ENCODE results near the gene CTNNA2.
A peak's percentile ranks its signal among the peaks of the same experiment; 100 is the strongest.

The CTNNA2 gene

DNA sequence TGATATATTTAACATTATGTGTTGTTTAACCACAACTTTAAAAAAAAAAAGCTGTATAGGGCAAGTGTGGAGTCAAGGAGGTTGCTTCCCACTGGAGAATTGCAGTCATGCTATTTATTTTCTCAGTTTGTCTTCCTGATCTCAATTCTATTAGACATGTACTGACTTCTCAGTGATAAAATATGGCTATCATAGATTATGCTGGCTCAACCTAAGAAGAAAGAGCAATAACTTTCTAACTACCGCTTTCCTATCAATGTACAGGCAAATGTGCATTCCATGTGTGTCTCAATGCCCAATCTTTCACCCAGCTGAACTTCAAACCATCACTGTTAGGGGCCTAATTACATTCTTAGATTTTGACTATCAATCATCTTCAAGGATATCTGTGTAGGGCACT lies 201.4 kb downstream of the CTNNA2 start:
- no peak for DNase-seq

DNA sequence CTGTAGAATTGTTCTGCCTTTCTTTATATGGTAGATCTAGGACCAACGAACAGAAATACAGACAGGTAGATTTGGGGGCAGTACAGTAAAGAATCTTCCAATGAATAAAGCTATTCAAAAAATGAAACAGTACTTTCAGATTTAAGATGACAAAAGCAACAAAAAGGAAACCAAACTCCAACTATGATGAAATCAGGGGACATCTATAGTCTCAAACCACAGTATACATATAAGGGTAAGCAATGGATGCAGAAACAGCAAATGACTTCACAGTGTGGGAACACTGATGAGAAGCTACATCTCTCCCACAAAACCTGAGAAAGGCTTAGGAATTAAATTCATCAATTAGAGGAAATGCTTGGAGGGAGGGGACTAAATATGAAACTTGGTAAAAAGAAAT lies 202.5 kb downstream of the CTNNA2 start:
- no peak for DNase-seq

DNA sequence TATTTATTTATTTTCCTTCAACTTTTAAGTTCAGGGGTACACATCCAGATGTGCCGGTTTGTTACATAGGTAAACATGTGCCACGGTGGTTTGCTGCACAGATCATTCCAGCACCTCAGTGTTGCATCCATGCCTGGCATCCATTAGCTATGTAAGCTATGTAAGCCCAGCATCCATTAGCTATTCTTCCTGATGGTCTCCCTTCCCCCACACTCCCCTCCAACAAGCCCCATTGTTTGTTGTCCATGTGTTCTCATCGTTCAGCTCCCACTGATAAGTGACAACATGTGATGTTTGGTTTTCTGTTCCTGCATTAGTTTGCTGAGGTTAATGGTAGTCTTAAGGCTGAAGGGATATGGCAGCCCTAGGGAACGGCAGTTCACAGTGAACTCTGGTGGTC lies 203.4 kb downstream of the CTNNA2 start:
- no peak for DNase-seq

DNA sequence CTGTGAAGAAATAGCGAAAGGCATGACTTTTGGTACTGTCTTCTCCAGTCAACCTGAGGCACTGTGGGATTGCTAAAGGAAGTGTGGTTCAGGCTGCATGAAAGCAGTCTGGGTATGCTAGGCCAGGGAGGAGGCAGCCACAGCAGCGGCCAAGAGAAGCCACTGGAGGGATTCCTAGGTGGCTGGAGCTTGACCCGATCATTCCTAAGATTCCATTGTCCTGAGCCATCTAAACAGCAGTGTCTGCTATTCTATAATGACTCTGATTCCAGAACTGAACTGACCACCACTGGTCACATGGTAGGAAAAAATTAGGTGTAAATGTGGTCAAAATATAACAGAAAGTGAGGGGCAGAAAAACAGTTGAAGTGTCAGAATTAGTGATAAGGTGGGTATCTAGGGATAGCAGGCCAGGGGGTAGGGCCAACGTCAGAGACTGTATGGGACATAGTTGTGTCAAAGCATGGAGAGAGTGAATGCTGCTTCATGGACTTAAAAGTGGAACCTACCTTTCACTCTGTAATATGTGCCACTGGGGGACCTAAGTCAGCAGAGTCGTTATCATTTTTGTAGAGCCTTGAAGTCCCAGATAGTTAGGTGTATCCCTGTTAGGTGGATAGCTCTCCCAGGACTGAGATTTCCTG lies 204.6 kb downstream of the CTNNA2 start:
- peak; percentile 89 for DNase-seq

DNA sequence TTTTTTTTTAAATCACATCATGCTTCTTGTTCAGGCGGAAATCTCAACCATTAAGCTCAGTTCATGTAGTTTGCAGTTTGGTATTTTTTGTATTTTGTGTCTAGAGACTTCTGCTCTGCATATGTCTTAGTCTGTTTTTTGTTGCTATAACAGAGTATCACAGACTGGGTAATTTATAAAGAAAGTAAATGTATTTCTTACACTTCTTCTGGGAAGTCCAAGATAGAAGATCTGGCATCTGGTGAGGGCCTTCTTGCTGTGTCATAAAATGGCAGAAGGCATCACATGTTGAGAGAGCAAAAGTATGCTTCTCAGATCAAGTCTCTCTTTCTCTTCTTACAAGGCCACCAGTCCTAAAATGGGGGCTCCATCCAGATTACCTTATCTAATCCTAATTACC lies 208.2 kb downstream of the CTNNA2 start:
- no peak for DNase-seq

DNA sequence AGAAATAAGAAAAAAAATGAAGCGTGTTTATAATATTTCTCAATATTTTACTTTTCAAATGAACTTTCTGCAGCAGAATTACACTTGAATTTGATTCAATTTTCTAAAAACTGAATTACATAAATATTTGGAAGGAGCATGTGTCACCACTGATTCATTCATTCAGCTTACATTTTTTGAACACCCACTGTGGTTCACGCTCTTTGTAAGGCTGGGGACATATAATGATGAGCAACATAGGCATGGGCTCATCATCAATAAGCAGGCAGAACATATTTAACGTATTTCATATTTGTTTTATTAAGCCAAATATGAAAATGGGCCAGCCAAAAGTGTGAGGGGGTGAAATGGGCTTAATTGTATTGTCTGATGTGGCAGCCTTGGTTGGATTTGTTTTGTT lies 209.1 kb downstream of the CTNNA2 start:
- DNase-seq = no peak

DNA sequence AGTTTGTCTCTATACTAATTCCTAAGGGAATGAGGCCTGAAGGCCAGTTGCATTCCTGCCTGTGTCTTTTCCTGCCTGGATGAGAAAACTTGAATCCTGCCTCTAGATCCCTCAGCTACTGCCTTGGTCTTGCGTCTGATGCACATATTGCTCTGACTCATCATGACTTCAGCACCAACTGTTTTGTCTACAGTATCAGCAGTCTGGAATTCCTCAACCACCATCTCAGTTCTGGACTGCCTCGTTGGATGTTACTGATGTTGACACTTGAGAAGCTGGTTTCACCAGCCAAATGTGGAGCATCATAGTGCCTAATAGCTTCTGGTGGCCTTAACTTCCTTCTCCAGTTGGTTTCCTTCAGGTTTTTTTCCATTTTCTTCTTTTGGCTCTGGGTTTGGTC lies 211.0 kb downstream of the CTNNA2 start:
- DNase-seq = peak; percentile 94

DNA sequence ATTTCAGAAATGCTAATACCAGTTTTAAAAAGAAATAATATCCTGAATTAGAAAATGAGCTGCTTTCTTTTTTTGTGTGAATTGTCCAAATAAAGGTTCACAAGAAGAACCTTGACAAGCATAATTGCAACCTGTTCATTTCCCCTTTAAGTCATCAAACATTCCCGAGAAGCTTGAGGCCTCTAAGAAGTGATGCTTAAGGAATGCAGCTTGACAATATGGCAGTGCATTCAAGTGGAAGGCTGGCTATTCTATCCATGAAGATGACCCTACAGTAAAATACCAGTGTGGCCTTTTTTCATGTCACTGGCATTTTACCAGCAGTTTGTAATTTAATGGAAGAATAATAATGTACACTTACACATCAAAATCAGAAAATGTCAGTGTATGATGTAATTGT lies 216.7 kb downstream of the CTNNA2 start:
- no peak for DNase-seq

DNA sequence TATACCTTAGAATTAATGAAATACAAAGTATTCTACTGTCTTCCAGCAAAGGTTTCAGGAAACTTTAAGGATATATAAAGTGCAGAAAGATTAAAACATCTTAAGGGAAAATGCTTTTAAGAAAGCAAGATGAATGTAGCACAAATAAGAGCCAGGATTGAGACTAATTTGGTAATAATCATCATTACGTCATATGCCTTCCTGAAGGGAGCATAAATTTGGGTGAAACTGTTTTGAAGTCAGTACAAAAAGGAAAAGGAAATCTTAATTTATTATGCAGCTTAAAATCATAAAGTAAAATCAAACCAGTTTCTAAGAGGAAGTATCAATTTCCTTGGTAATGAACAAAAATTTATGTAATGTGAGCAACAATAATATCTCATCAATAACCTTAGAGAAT lies 221.7 kb downstream of the CTNNA2 start:
- no peak for DNase-seq

DNA sequence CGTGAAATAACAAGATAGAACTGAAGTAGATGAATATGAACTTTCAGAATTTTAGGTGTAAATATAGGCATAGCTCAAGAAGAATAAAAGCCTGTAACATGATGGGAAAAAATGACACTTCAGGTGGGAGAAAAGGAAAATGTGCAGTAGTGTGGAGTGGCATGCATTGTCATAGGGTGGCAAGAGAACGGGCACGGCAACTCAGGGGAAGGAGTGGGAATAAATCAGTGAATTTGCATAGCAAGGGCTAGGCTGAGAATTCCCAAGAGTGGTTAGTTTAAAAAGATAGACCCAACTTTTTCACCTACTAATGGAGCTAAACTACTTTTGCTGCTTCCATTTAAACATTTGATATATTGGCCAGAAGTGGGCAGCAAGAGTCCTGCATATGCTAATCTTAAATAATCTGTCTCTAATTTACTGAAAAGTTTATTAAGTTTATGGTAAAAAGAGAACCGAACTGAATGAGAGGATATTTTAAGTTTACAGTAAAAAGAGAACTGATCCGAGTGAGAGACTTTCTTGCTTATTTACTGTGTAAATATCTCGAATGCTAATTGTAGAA lies 228.1 kb downstream of the CTNNA2 start:
- DNase-seq = no peak

DNA sequence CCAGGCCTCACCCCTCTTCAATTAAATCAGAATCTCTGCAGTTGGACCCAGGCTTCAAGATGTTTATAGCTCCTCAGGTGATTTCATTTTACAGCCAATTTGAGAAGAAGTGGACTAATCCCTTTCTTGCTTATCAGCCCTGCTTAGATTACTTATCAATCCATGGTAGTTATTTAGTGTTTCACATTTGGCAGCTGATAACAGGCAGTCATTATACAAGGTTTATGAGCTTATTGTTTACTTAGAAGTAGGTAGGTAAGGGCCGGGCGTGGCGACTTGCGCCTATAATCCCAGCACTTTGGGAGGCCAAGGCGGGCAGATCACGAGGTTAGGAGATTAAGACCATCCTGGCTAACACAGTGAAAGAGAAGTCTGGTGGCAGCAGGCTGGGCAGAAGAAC lies 237.5 kb downstream of the CTNNA2 start:
- DNase-seq = no peak

DNA sequence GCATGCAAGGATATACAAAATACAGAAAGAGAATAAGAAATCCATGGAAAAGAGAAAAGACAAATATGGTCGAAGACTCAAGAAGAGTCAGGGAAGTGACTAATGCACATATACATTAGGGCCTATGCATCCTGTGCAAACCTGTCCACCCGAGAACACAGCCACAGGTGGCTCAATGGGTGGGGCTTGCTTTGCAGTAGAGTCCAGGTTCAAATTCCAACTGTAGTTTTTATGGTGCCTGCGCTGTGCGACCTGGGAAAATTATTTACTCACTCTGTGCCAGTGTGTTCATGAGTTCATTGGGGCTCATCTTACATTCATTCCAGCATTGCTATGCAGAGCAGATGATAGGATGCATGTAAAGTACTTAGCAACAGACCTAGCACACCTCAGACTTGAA lies 244.7 kb downstream of the CTNNA2 start:
- no peak for DNase-seq

DNA sequence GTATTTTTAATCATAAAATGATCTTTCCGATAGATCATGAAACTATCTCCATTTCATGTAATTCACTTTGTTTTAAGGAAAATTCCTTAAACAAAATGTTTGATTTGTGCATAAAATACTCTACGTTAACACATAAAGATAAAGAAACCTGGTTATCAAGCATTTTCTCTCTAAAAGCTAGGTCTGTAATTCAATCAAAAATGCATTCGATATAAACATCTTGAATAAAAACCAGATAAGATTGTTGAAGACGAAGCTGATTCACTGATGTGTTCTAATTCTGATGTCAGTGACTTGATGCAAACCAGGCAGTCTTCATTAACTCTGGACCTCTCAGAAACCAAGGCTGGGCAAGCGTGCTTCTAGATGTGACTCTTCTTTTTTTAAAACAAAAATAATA lies 245.2 kb downstream of the CTNNA2 start:
- no peak for DNase-seq

DNA sequence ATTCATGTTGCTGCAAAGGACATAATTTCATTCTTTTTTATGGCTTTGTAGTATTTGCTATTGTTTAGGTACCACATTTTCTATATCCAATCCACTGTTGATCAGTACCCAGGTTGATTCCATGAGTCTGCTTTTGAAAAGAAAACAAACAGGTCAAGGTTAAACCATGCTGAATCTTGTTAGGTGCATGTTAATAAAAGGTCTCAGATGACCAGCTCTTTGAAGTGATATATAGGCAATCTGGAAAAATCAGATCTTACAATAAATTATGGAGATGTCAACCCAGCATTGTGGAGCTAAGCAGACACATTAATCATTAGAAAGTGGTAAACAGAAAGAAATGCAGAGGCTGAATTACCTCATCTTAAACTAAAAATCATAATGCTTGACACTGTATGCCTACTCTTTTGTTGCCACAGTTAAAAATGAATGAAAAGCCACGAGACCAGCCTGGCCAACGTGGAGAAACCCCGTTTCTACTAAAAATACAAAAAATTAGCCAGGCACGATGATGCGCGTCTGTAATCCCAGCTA lies 246.0 kb downstream of the CTNNA2 start:
- DNase-seq = no peak

DNA sequence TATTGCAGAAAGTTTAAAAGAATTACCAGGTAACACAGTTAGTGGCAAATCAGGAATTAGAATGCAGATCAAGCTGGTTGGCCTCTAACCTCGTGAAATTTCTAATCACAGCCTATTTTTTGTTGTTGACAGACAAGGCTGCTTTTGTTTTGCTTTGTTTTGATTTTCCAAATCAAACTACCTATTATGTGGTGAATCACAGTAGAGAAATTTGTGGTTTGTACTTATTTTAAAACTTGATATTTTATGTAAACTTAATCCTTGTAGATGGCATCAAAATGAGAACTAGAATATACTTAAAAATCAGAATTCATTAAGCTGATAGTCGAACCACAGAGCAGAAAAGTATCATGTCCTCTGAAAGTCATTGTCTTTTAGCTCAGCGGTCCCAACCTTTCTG lies 258.1 kb downstream of the CTNNA2 start:
- no peak for DNase-seq

DNA sequence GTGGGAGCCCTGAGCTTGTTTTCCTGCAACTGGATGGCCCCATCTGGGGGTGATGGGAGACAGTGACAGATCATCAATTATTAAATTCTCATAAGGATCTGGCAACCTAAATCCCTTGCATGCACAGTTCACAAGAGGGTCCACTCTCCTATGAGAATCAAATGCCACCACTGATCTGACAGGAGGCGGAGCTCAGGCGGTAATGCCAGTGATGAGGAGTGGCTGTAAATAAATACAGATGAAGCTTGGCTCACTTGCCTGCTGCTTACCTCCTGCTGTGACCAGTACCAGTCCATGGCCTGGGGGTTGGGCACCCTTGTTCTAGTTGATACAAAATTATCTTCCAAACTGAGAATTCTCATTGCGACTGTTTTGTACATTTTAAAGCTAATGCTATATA lies 258.6 kb downstream of the CTNNA2 start:
- no peak for DNase-seq

DNA sequence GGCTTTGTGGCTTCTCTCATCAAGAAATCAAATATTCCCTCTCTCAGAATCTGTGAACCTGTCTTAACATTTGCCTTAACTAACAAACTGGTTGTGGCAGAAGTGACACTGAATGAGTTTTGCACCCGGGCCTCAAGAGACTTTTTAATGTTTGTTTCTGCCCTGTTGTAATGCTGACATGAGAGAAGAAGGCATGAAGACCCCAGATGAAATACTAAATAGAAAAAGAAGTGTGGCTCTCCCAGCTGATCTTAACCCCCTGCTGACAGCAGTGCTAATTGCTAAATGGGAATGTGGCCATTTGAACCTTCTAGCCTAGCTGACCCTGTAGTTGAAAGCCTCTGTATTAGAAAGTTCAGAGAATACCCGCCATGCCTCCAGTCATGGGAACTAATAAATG lies 261.2 kb downstream of the CTNNA2 start:
- DNase-seq = no peak

DNA sequence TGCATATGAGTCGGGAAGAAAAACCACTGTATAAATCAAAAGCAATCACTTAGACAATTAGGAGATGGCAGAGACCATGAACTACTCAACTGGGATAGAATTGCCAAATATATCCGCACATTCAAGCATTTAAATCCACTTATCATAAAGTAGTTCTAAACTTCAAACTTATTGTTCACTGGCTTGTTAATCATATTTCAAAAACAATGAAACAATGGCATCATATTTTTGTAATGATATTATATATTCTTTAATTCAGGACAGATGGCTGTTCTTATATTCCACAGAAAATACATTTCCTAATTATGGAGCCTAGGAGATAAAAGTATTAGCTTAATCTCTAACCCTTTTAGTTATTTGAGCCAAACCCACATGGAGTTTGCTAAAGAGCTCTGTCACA lies 263.6 kb downstream of the CTNNA2 start:
- DNase-seq = no peak

DNA sequence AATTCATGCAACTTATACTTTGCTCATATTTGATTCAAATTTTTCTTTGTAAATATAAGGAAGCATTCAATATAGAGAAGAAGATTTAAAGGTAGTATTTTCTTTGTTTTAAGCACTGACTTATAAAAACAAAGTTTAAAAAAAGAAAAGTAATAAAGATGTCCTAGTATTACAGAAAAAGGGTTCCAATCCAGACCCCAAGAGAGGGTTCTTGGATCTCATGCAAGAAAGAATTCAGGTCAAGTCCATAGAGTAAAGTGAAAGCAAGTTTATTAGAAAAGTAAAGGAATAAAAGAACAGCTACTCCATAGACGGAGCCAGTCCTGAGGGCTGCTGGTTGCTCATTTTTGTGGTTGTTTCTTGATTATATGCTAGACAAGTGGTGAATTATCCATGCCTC lies 267.9 kb downstream of the CTNNA2 start:
- no peak for DNase-seq

DNA sequence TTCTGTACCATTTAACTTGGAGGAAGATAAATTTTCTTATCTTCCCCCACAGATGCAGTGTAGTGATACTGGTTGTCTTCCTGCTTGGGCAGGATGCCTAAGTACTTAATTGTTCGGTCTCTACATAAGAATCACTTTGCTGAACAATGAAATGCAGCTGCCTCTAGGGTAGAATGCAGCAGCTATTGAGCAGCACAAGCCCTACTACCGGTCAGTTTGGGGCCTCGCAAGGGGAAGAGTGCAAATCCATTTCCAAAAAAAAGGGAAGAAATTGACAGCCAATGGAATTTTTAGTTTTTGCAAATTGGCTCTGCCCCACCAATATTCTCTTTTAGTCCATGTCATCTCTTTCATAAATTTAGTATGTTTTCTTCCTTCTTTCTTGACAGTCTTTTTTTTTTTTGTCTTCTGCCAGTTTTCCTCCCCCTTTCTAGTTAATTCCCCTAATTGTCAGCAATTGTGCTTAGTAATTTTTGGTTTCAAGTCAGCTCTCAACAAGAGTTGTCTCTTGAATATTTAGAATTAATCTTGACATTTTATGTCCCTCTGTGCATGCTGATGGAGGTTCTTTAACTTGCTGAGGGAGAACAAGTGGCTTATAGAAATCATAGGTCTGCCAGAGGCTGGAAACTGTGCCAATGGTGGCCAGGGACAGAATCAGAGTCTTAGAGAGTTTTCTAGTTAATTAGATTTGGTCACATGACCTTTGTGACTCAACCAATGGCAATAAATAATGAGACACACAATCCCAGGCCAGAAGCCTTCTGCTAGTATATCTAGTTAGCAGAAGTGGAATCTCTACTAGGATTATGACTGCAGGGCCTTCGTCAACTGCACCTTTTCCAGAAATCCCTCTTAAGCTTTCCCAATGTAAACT lies 270.0 kb downstream of the CTNNA2 start:
- no peak for DNase-seq

DNA sequence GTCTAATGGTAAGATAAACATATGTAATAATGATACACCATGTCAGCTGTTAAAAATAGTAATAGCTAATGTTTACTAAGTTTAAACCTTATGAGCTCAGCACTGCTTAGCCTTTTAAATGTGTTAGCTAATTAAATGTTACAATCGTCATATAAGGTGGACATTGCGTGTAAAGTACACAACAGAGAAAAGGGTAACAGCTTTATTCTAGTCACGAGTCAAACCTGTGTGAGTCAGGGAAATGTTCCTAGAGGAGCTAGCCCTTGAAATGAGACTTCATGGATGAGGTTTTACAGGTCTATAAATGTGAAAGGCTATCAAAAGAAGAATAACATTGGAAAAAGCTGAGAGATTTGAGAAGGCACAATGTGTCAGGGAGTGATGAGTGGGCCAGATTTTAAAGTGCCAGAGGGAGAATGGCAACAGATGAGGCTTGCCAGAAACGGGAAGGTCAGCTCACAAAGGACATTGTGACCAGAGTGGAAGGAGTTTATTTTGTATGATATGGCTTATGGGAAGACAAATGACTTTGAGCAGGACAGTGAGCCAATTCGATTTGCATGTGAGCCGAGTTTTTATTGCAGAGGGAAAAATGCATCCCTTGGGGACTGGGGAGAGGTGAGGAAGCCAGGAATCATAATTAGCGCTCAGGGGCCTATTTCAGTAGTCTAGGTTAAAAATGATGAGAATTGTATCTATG lies 276.3 kb downstream of the CTNNA2 start:
- no peak for DNase-seq

DNA sequence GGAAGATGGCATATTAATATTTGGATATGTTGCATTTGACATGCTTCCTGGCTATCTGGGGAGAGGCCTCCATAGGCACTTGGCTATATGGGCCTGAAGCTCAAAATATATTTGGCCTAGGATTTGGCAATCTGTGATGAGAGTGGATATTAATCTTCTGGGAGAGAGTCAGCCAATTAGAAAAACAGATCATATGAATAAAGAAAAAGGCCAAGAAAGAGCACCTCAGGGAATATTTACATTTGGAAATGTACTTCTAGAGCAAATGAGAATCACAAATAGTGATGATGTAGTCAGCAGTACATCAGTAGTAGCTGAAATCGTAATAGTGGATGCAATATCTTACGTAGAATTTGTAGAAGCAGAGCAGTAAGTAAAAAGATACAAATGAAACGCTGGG lies 277.0 kb downstream of the CTNNA2 start:
- no peak for DNase-seq

DNA sequence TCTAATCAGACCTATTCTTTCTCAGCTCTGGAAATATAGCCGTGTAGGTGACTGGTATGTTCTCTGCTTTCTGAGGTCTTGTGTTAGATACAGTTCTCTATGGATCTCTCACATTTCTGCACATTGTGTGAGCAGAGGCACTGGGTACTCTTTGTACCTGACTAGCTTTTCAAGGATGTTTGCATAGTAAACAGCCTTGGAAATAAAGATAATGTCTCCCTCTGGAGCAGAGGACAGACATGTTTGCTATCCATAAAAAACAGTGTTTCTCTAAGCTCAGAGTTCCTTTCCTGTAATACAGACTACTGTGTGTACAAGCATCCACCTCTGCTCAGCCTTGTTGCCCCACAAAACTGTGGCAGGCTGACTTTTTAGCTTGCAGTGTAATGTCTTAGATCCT lies 279.2 kb downstream of the CTNNA2 start:
- DNase-seq = no peak

DNA sequence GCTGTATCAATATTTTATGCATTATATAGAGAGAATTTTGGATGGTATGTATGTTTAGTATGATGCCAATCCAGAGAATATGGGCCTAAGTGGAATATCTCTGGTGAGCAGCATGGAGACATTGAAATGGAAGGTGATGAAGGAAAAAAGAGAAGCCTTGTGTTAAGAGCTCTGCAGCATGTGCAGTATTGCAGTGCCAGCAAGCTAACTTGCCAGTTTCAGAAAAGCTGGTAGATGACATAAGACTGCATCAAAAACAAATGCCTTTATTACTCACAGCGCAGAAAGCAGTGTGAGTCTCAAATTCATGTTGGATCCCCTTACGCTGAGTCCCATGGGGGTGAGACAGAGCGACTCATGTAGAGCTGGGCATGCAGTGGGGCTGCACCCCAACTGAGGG lies 280.2 kb downstream of the CTNNA2 start:
- DNase-seq = no peak

Measured in kidney glomerular epithelial cell (primary cell).